Measurements from ENCODE around the gene GNPDA1. TPM values are rescaled to one million over a fixed set of nuclear protein-coding genes. Genes with fewer than 3 reads are reported as not detected.

Gene GNPDA1
- total RNA-seq, 4 donors from 2014 or later, result 16.9 to 40.7 (median 30.6) TPM

GRCh38 chr5:142009886-142010285, 2.9 kb downstream of the GNPDA1 start:
- H3K4me3 ChIP-seq (ENCODE audit: low read depth, poor library complexity, severe bottlenecking), result no peak overlapping the region
- WGBS, 2 donors, result 83 to 93% methylated on average over 4 of the region's 4 CpGs
- intact Hi-C loops (cut with DNase I; ENCODE audit: low total_unique reads), result no loop called here
- TF ChIP-seq POLR2A (IDR thresholded peaks at IDR 0.05), result no peak
- no peak for TF ChIP-seq CTCF (IDR thresholded peaks at IDR 0.05)
- DNase-seq (ENCODE audit: low spot score in 2 of 2), result no peak

- no peak for DNase-seq (ENCODE audit: low spot score in 2 of 2)
- no peak overlapping the region for H3K4me3 ChIP-seq (ENCODE audit: low read depth, poor library complexity, severe bottlenecking)
- intact Hi-C loops (cut with DNase I; ENCODE audit: low total_unique reads), result no loop called here
- TF ChIP-seq POLR2A (IDR thresholded peaks at IDR 0.05), result no peak
- no peak for TF ChIP-seq CTCF (IDR thresholded peaks at IDR 0.05)
These were observed 4.0 kb downstream of the GNPDA1 start for GRCh38 chr5:142008813-142009212.

- 76 to 87% methylated on average over 1 of the region's 1 CpG for WGBS, 2 donors
These were observed 5.6 kb downstream of the GNPDA1 start for GRCh38 chr5:142007237-142007544.

GRCh38 chr5:142006363-142007236, 6.2 kb downstream of the GNPDA1 start:
- WGBS, 2 donors, result 72 to 76% methylated on average over 3 of the region's 3 CpGs
- no peak for DNase-seq (ENCODE audit: low spot score in 2 of 2)
- TF ChIP-seq POLR2A (IDR thresholded peaks at IDR 0.05), result no peak
- no peak for TF ChIP-seq CTCF (IDR thresholded peaks at IDR 0.05)
- no peak overlapping the region for H3K4me3 ChIP-seq (ENCODE audit: low read depth, poor library complexity, severe bottlenecking)
- intact Hi-C loops (cut with DNase I; ENCODE audit: low total_unique reads), result no loop called here

More at GRCh38 chr5:142007237-142007544, 5.6 kb downstream of the GNPDA1 start:
- DNase-seq (ENCODE audit: low spot score in 2 of 2), result no peak
- TF ChIP-seq POLR2A (IDR thresholded peaks at IDR 0.05), result no peak
- no peak for TF ChIP-seq CTCF (IDR thresholded peaks at IDR 0.05)
- no peak overlapping the region for H3K4me3 ChIP-seq (ENCODE audit: low read depth, poor library complexity, severe bottlenecking)
- intact Hi-C loops (cut with DNase I; ENCODE audit: low total_unique reads), result no loop called here

GRCh38 chr5:142003266-142003800, 9.5 kb downstream of the GNPDA1 start:
- no peak overlapping the region for H3K4me3 ChIP-seq (ENCODE audit: low read depth, poor library complexity, severe bottlenecking)
- TF ChIP-seq CTCF (IDR thresholded peaks at IDR 0.05) (no peak), POLR2A (IDR thresholded peaks at IDR 0.05) (no peak)
- intact Hi-C loops (cut with DNase I; ENCODE audit: low total_unique reads), result no loop called here
- DNase-seq (ENCODE audit: low spot score in 2 of 2), result no peak
- 41 to 62% methylated on average over 2 of the region's 2 CpGs for WGBS, 2 donors
